ENCODE measurements around the gene PTPN6. TPM values are rescaled to one million over a fixed set of nuclear protein-coding genes. Genes with fewer than 3 reads are reported as not detected.

The PTPN6 gene
- total RNA-seq, 2 donors from 2014 or later: 44.8 to 48.1 TPM

- Histone ChIP-seq H3K9me3 (no peaks in the 10 kb centered on the region), H3K27ac (no peak overlapping the region), H3K9ac (ENCODE audit: low read depth in 2 of 2, low read length in 2 of 2) (no peak overlapping the region), H3K27me3 (no peaks in the 10 kb centered on the region), H3K36me3 (peaks cover 29% of the 10 kb centered on the region), H3K4me1 (no peaks in the 10 kb centered on the region), H3K4me3 (no peak overlapping the region)
- no peak for TF ChIP-seq CTCF (IDR thresholded peaks at IDR 0.05)
- intact Hi-C loops (cut with DNase I): loop anchor here (5.0 kb wide), 1 partner anchor 35 kb away; no protein-coding TSS in a partner anchor
- DNase-seq: no peak
These were observed 26.5 kb downstream of the PTPN6 start for GRCh38 chr12:6977653-6978052.

GRCh38 chr12:6978188-6978587 is 27.0 kb downstream of the PTPN6 start:
- no peaks in the 10 kb centered on the region for H3K27me3 ChIP-seq
- H3K4me1 ChIP-seq: no peaks in the 10 kb centered on the region
- intact Hi-C loops (cut with DNase I): loop anchor here (5.0 kb wide), 1 partner anchor 34 kb away; no protein-coding TSS in a partner anchor
- H3K9me3 ChIP-seq: no peaks in the 10 kb centered on the region
- TF ChIP-seq CTCF (IDR thresholded peaks at IDR 0.05): no peak
- DNase-seq: no peak
- H3K4me3 ChIP-seq: no peak overlapping the region
- no peak overlapping the region for H3K27ac ChIP-seq
- no peak overlapping the region for H3K9ac ChIP-seq (ENCODE audit: low read depth in 2 of 2, low read length in 2 of 2)
- peaks cover 29% of the 10 kb centered on the region for H3K36me3 ChIP-seq

- H3K27ac ChIP-seq: no peak overlapping the region
- no peak for DNase-seq
- intact Hi-C loops (cut with DNase I): loop anchor here (5.0 kb wide), 1 partner anchor 34 kb away; no protein-coding TSS in a partner anchor
- peaks cover 29% of the 10 kb centered on the region for H3K36me3 ChIP-seq
- no peak overlapping the region for H3K9ac ChIP-seq (ENCODE audit: low read depth in 2 of 2, low read length in 2 of 2)
- H3K27me3 ChIP-seq: no peaks in the 10 kb centered on the region
- H3K4me3 ChIP-seq: no peak overlapping the region
- no peaks in the 10 kb centered on the region for H3K9me3 ChIP-seq
- TF ChIP-seq CTCF (IDR thresholded peaks at IDR 0.05): no peak
- H3K4me1 ChIP-seq: no peaks in the 10 kb centered on the region
These were observed 27.5 kb downstream of the PTPN6 start for GRCh38 chr12:6978611-6979011.

- DNase-seq: no peak
- intact Hi-C loops (cut with DNase I): loop anchor here (5.0 kb wide), 1 partner anchor 33 kb away; no protein-coding TSS in a partner anchor
These were observed 27.9 kb downstream of the PTPN6 start for GRCh38 chr12:6979021-6979420.

GRCh38 chr12:6979453-6979852 is 28.3 kb downstream of the PTPN6 start:
- Histone ChIP-seq H3K4me3 (no peak overlapping the region), H3K27ac (no peak overlapping the region), H3K36me3 (peaks cover 29% of the 10 kb centered on the region), H3K9ac (ENCODE audit: low read depth in 2 of 2, low read length in 2 of 2) (no peak overlapping the region), H3K27me3 (no peaks in the 10 kb centered on the region), H3K9me3 (no peaks in the 10 kb centered on the region), H3K4me1 (no peaks in the 10 kb centered on the region)
- intact Hi-C loops (cut with DNase I): loop anchor here (5.0 kb wide), 1 partner anchor 33 kb away; no protein-coding TSS in a partner anchor
- no peak for TF ChIP-seq CTCF (IDR thresholded peaks at IDR 0.05)
- no peak for DNase-seq

More at GRCh38 chr12:6979021-6979420, 27.9 kb downstream of the PTPN6 start:
- Histone ChIP-seq H3K4me1 (no peaks in the 10 kb centered on the region), H3K36me3 (peaks cover 29% of the 10 kb centered on the region), H3K27ac (no peak overlapping the region), H3K9me3 (no peaks in the 10 kb centered on the region), H3K9ac (ENCODE audit: low read depth in 2 of 2, low read length in 2 of 2) (no peak overlapping the region), H3K27me3 (no peaks in the 10 kb centered on the region), H3K4me3 (no peak overlapping the region)
- no peak for TF ChIP-seq CTCF (IDR thresholded peaks at IDR 0.05)
